GM19240 (cell line): ENCODE measurements around the gene TPO.
"Not testable (repeated sequence)": the region's sequence is repeated elsewhere in the genome, so short reads cannot be mapped to it uniquely, and the experiment has no call there.

Experiments
- DNase-seq: peaks from one replicate; pipeline ENCODE4 v3.0.0; 2011; ENCODE audit warnings: low spot score; ENCODE audit not compliant: insufficient read length

Gene TPO

GRCh38 chr2:1552611-1553010 is 139.3 kb downstream of the TPO start:
- DNase-seq = no peak

- no peak for DNase-seq
Observed at GRCh38 chr2:1553671-1554295, 140.5 kb downstream of the TPO start.

- no peak for DNase-seq
Observed at GRCh38 chr2:1556286-1556685, 143.0 kb downstream of the TPO start.

GRCh38 chr2:1556776-1557466 is 143.7 kb downstream of the TPO start:
- DNase-seq = no peak

GRCh38 chr2:1557467-1557820 is 144.2 kb downstream of the TPO start:
- no peak for DNase-seq

- DNase-seq = no peak
Observed at GRCh38 chr2:1559589-1560175, 146.4 kb downstream of the TPO start.

- DNase-seq = no peak
Observed at GRCh38 chr2:1561259-1561658, 148.0 kb downstream of the TPO start.

GRCh38 chr2:1561811-1562421 is 148.7 kb downstream of the TPO start:
- no peak for DNase-seq

- DNase-seq = no peak
Observed at GRCh38 chr2:1563084-1563857, 150.0 kb downstream of the TPO start.

GRCh38 chr2:1563943-1564891 is 151.0 kb downstream of the TPO start:
- no peak for DNase-seq

- no peak for DNase-seq
Observed at GRCh38 chr2:1567556-1568344, 154.5 kb downstream of the TPO start.

- not testable (repeated sequence) for DNase-seq
Observed at GRCh38 chr2:1568345-1568668, 155.0 kb downstream of the TPO start.

GRCh38 chr2:1569879-1570450 is 156.7 kb downstream of the TPO start:
- no peak for DNase-seq

GRCh38 chr2:1571477-1572417 is 158.5 kb downstream of the TPO start:
- DNase-seq = no peak

- no peak for DNase-seq
Observed at GRCh38 chr2:1572638-1573037, 159.4 kb downstream of the TPO start.

GRCh38 chr2:1577846-1578245 is 164.6 kb downstream of the TPO start:
- DNase-seq = no peak

- DNase-seq = not testable (repeated sequence)
Observed at GRCh38 chr2:1581257-1581964, 168.1 kb downstream of the TPO start.
